Measurements from ENCODE around the gene ATP11A.

Gene ATP11A

GRCh38 chr13:112714376-112715174 lies 24.7 kb downstream of the ATP11A start:
- TF ChIP-seq CTCF (IDR thresholded peaks at IDR 0.05; ENCODE audit: low read depth, low read length) = no peak
- DNase-seq (ENCODE audit: low read depth, low spot score) = no peak
- in situ Hi-C loops (cut with HindIII; ENCODE audit: low sequenced_read_pairs) = no loop called here
- H3K4me3 ChIP-seq (ENCODE audit: low read depth, low read length) = no peak overlapping the region

GRCh38 chr13:112715210-112715609 lies 25.4 kb downstream of the ATP11A start:
- no peak for DNase-seq (ENCODE audit: low read depth, low spot score)
- in situ Hi-C loops (cut with HindIII; ENCODE audit: low sequenced_read_pairs) = no loop called here
- TF ChIP-seq CTCF (IDR thresholded peaks at IDR 0.05; ENCODE audit: low read depth, low read length) = no peak
- H3K4me3 ChIP-seq (ENCODE audit: low read depth, low read length) = no peak overlapping the region

- TF ChIP-seq CTCF (IDR thresholded peaks at IDR 0.05; ENCODE audit: low read depth, low read length) = no peak
- in situ Hi-C loops (cut with HindIII; ENCODE audit: low sequenced_read_pairs) = no loop called here
- no peak for DNase-seq (ENCODE audit: low read depth, low spot score)
- H3K4me3 ChIP-seq (ENCODE audit: low read depth, low read length) = no peak overlapping the region
These were observed 26.1 kb downstream of the ATP11A start for GRCh38 chr13:112715715-112716460.

- no peak for DNase-seq (ENCODE audit: low read depth, low spot score)
- H3K4me3 ChIP-seq (ENCODE audit: low read depth, low read length) = no peak overlapping the region
- in situ Hi-C loops (cut with HindIII; ENCODE audit: low sequenced_read_pairs) = no loop called here
- no peak for TF ChIP-seq CTCF (IDR thresholded peaks at IDR 0.05; ENCODE audit: low read depth, low read length)
These were observed 26.6 kb downstream of the ATP11A start for GRCh38 chr13:112716461-112716820.

GRCh38 chr13:112716841-112717520 lies 27.1 kb downstream of the ATP11A start:
- in situ Hi-C loops (cut with HindIII; ENCODE audit: low sequenced_read_pairs) = no loop called here

More at GRCh38 chr13:112716841-112717520, 27.1 kb downstream of the ATP11A start:
- no peak for TF ChIP-seq CTCF (IDR thresholded peaks at IDR 0.05; ENCODE audit: low read depth, low read length)
- no peak overlapping the region for H3K4me3 ChIP-seq (ENCODE audit: low read depth, low read length)
- DNase-seq (ENCODE audit: low read depth, low spot score) = no peak

Measured in astrocyte of the spinal cord (primary cell).